Neural cell (in vitro differentiated cells): ENCODE data around the gene SH3D19. TPM values are rescaled to one million over a fixed set of nuclear protein-coding genes. Genes with fewer than 3 reads are reported as not detected.

Experiments used
- H2AFZ ChIP-seq: fragments of 200-600, 300-800 bp; sonication (generic), shearing (Covaris generic); 2 replicates; pipeline ENCODE4 v1.6.0; 2014; ENCODE audit warnings: low read depth, mild to moderate bottlenecking, antibody characterized with exemption, low read length, moderate library complexity
- H3F3A ChIP-seq: fragments of 200-600 bp; shearing (Covaris generic); 2 replicates; pipeline ENCODE4 v1.6.1; 2016; ENCODE audit warnings: mild to moderate bottlenecking, moderate library complexity, mixed read lengths, antibody characterized with exemption, low read length; ENCODE audit not compliant: insufficient read depth, poor library complexity, severe bottlenecking
- H3K27ac ChIP-seq: fragments of 200-600, 300-800 bp; sonication (generic), shearing (Covaris generic); 2 replicates; pipeline ENCODE4 v1.5.1; 2014; ENCODE audit warnings: mild to moderate bottlenecking, low read length, moderate library complexity
- H3K27me3 ChIP-seq: fragments of 300-800, 200-600 bp; sonication (generic), shearing (Covaris generic); 2 replicates; pipeline ENCODE4 v1.6.0; 2014; ENCODE audit warnings: mild to moderate bottlenecking, low read depth, low read length, moderate library complexity; ENCODE audit not compliant: insufficient read depth
- H3K36me3 ChIP-seq: fragments of 300-800, 200-600 bp; sonication (generic), shearing (Covaris generic); 2 replicates; pipeline ENCODE4 v1.5.1; 2014; ENCODE audit warnings: mild to moderate bottlenecking, antibody characterized with exemption, low read length, moderate library complexity; ENCODE audit not compliant: insufficient read depth
- H3K4me2 ChIP-seq: fragments of 300-800, 200-600 bp; sonication (generic), shearing (Covaris generic); 2 replicates; pipeline ENCODE4 v1.6.0; 2014; ENCODE audit warnings: mild to moderate bottlenecking, low read length
- H3K4me3 ChIP-seq: fragments of 300-800, 200-600 bp; sonication (generic), shearing (Covaris generic); 2 replicates; pipeline ENCODE4 v1.5.1; 2014; ENCODE audit warnings: mild to moderate bottlenecking, low read length, moderate library complexity
- H3K79me2 ChIP-seq: fragments of 200-600 bp; shearing (Covaris generic); replicated peaks from 2 replicates; pipeline ENCODE4 v1.6.0; 2014; ENCODE audit warnings: mild to moderate bottlenecking, low read length, moderate library complexity; ENCODE audit not compliant: insufficient read depth
- H3K9ac ChIP-seq: fragments of 300-800, 200-600 bp; sonication (generic), shearing (Covaris generic); 2 replicates; pipeline ENCODE4 v1.6.1; 2016; ENCODE audit warnings: mild to moderate bottlenecking, low read length, mixed read lengths
- H3K9me2 ChIP-seq: fragments of 200-600 bp; shearing (Covaris generic); 2 replicates; pipeline ENCODE4 v1.6.1; 2016; ENCODE audit warnings: mild to moderate bottlenecking, low read length, mixed read lengths; ENCODE audit not compliant: insufficient read depth
- H3K9me3 ChIP-seq: fragments of 200-600, 300-800 bp; sonication (generic), shearing (Covaris generic); 2 replicates; pipeline ENCODE4 v1.6.1; 2016; ENCODE audit warnings: mild to moderate bottlenecking, mixed run types, low read length, moderate library complexity, mixed read lengths
- H4K20me1 ChIP-seq: fragments of 200-600 bp; shearing (Covaris generic); 2 replicates; pipeline ENCODE4 v1.6.1; 2016; ENCODE audit warnings: mild to moderate bottlenecking, mixed run types; ENCODE audit not compliant: insufficient read depth
- CTCF ChIP-seq: fragments of 450-650 bp; IDR thresholded peaks from 2 replicates; pipeline ENCODE4 v1.5.1; 2014; ENCODE audit warnings: antibody characterized with exemption, mild to moderate bottlenecking, moderate library complexity; ENCODE audit not compliant: poor library complexity, severe bottlenecking
- EP300 ChIP-seq: fragments of 450-650 bp; conservative IDR thresholded peaks from 2 replicates; pipeline ENCODE4 v1.6.1; 2014; ENCODE audit warnings: antibody characterized with exemption, mild to moderate bottlenecking, moderate library complexity; ENCODE audit not compliant: poor library complexity, severe bottlenecking
- EZH2 ChIP-seq: fragments of 200-600, 300-800 bp; shearing (Covaris generic), sonication (generic); IDR thresholded peaks from 2 replicates; pipeline ENCODE4 v1.6.1; 2014; ENCODE audit warnings: antibody characterized with exemption, low read length, borderline replicate concordance, mild to moderate bottlenecking; ENCODE audit not compliant: insufficient read depth, poor library complexity, severe bottlenecking
- MXI1 ChIP-seq: fragments of 450-650 bp; conservative IDR thresholded peaks from 2 replicates; pipeline ENCODE4 v1.6.1; 2014; ENCODE audit warnings: antibody characterized with exemption, mild to moderate bottlenecking; ENCODE audit not compliant: poor library complexity, severe bottlenecking
- POLR2AphosphoS5 ChIP-seq: IDR thresholded peaks from 2 replicates; pipeline ENCODE4 v1.6.1; 2012
- RAD21 ChIP-seq: fragments of 450-650 bp; conservative IDR thresholded peaks from 2 replicates; pipeline ENCODE4 v1.6.1; 2014; ENCODE audit warnings: antibody characterized with exemption, mild to moderate bottlenecking, moderate library complexity
- REST ChIP-seq: IDR thresholded peaks from 2 replicates; pipeline ENCODE4 v1.6.1; 2012; ENCODE audit warnings: borderline replicate concordance
- SMC3 ChIP-seq: fragments of 450-650 bp; conservative IDR thresholded peaks from 2 replicates; pipeline ENCODE4 v1.6.1; 2014; ENCODE audit warnings: antibody characterized with exemption, mild to moderate bottlenecking, moderate library complexity; ENCODE audit not compliant: poor library complexity
- TAF1 ChIP-seq: IDR thresholded peaks from 2 replicates; pipeline ENCODE4 v1.6.1; 2012; ENCODE audit warnings: low read depth
- polyA plus RNA-seq: library from polyadenylated mRNA; depleted of rRNA; stranded (reverse); fragments of >200 nt; gene quantifications from 2 replicates; pipeline ENCODE4 v1.2.3, GENCODE V29; 2014

SH3D19 gene
- polyA plus RNA-seq, 1 donor from 2014 or later: 0.46 TPM

- H3K9ac ChIP-seq: no peak overlapping the region
- H3K27ac ChIP-seq: no peak overlapping the region
- H3K4me2 ChIP-seq: no peak overlapping the region
- TF ChIP-seq MXI1 (no peak), POLR2AphosphoS5 (no peak), SMC3 (no peak), EP300 (no peak), CTCF (no peak), REST (no peak), TAF1 (no peak), RAD21 (no peak), EZH2 (no peak)
- no peaks in the 10 kb centered on the region for H4K20me1 ChIP-seq
- H3K27me3 ChIP-seq: no peaks in the 10 kb centered on the region
- no peaks in the 10 kb centered on the region for H3K9me2 ChIP-seq
- H3K36me3 ChIP-seq: no peaks in the 10 kb centered on the region
- no peak overlapping the region for H3K4me3 ChIP-seq
- no peaks in the 10 kb centered on the region for H3K79me2 ChIP-seq
- no peak overlapping the region for H2AFZ ChIP-seq
- H3K9me3 ChIP-seq: no peaks in the 10 kb centered on the region
- no peaks in the 10 kb centered on the region for H3F3A ChIP-seq
These were observed 117.5 kb downstream of the SH3D19 start for GRCh38 chr4:151207868-151208267.

GRCh38 chr4:151207186-151207585, 118.2 kb downstream of the SH3D19 start:
- H3K9me2 ChIP-seq: no peaks in the 10 kb centered on the region
- no peaks in the 10 kb centered on the region for H3K9me3 ChIP-seq
- no peaks in the 10 kb centered on the region for H3K27me3 ChIP-seq
- no peaks in the 10 kb centered on the region for H3F3A ChIP-seq
- no peak overlapping the region for H3K4me2 ChIP-seq
- H3K27ac ChIP-seq: no peak overlapping the region
- no peak overlapping the region for H3K9ac ChIP-seq
- TF ChIP-seq EZH2 (no peak), MXI1 (no peak), RAD21 (no peak), TAF1 (no peak), REST (no peak), POLR2AphosphoS5 (no peak), CTCF (no peak), EP300 (no peak)
- no peak overlapping the region for H3K4me3 ChIP-seq
- no peaks in the 10 kb centered on the region for H4K20me1 ChIP-seq
- H3K36me3 ChIP-seq: no peaks in the 10 kb centered on the region
- no peaks in the 10 kb centered on the region for H3K79me2 ChIP-seq
- H2AFZ ChIP-seq: no peak overlapping the region
